Measurements from ENCODE around the gene MAP3K3.
"Not testable (repeated sequence)": the region's sequence is repeated elsewhere in the genome, so short reads cannot be mapped to it uniquely, and the experiment has no call there.

MAP3K3 gene

GRCh38 chr17:63709110-63709509 lies 86.9 kb downstream of the MAP3K3 start:
- no peak for DNase-seq

GRCh38 chr17:63714550-63715277 lies 92.5 kb downstream of the MAP3K3 start:
- DNase-seq: no peak

- no peak for DNase-seq
Measured at GRCh38 chr17:63716426-63716825, 94.2 kb downstream of the MAP3K3 start.

- DNase-seq: no peak
Measured at GRCh38 chr17:63718988-63719387, 96.8 kb downstream of the MAP3K3 start.

GRCh38 chr17:63720194-63720593 lies 98.0 kb downstream of the MAP3K3 start:
- not testable (repeated sequence) for DNase-seq

- DNase-seq: no peak
Measured at GRCh38 chr17:63722403-63722802, 100.2 kb downstream of the MAP3K3 start.

- DNase-seq: no peak
Measured at GRCh38 chr17:63735691-63736090, 113.5 kb downstream of the MAP3K3 start.

- DNase-seq: no peak
Measured at GRCh38 chr17:63740464-63741142, 118.4 kb downstream of the MAP3K3 start.

- no peak for DNase-seq
Measured at GRCh38 chr17:63741143-63741407, 118.9 kb downstream of the MAP3K3 start.

- DNase-seq: peak; percentile 61
Measured at GRCh38 chr17:63741408-63742173, 119.4 kb downstream of the MAP3K3 start, which contains the start of gene STRADA. STRADA (minus strand) TSS chr17:63741799; CDS start chr17:63728369, 13,430 bp downstream.

Data from cortex of kidney (tissue), 1 donor.